Measurements from ENCODE around the gene SPATS2.

Gene SPATS2

DNA sequence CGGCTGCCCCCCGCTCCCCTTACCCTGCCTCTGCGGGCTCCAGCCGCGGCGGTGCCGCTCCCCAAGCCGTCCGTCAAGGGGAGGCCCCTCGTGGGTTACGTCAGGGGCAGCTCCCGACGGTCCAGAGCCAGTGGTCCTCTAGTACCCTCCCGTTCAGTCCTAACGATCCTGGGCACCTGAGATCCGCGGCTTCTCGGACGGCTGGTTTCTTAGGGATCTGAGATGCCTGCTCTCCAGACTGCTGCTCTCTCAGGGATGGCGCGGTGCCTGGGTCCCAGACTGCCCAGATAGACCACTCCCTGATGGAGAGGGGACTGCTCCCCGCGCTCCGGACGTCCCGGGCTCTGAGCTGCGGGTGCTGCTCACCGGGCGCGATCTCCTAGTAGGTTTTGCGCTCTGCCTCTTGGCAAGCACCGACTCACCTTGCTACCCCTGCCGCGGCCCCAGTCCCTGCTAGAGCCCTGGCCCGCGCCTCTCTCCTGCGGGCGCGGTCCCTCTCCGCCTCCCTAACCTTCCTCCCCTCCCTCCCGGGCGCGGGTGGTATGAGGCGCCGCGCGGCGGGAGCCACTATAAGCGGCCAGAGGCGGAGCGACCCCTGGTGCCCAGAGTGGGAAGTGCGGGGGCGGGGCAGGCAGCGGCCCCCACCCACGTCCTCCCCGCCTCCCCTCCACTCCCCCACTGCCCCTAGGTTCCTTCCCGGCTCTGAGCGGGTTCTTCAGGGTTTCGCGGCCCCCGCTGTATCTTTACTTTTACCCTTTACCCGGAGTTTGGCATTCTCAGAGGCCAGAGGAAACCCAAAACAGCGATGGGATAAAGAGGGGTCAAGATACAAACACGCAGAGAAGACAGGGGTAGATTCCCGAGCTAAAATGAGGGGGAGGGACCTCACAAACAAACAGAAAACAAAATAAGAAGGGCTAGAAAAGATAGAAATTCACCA lies 30.3 kb upstream of the SPATS2 start, which contains the start of gene C1QL4 (continued):
- no peak for TF ChIP-seq ZNF184 (tag by site-specific recombination; IDR thresholded peaks at IDR 0.05)
- no peak for TF ChIP-seq ZNF747 (tag by site-specific recombination; IDR thresholded peaks at IDR 0.05)
- TF ChIP-seq ZNF155 (tag by site-specific recombination; IDR thresholded peaks at IDR 0.05), result no peak
- peak; percentile 15; the same call in 1 of the 2 replicates for TF ChIP-seq ZNF76 (tag by site-specific recombination; IDR thresholded peaks at IDR 0.05; ENCODE audit: borderline replicate concordance, low read depth)

- H3K4me1 ChIP-seq (ENCODE audit: control insufficient read depth, insufficient read depth, low read length), result peaks cover 9% of the 10 kb centered on the region; the same call in 1 of the 2 replicates
- POLR2A ChIA-PET, result interaction anchor here (0.8 to 8.2 kb wide), 3 partner anchors 9 to 16 kb away, joined by 3 to 82 read pairs (median 6); partner anchors contain the start of gene TROAP
- H3K36me3 ChIP-seq (ENCODE audit: control insufficient read depth in 2 of 2, insufficient read depth in 1 of 2, low read length in 2 of 2), result no peaks in the 10 kb centered on the region
- no peak overlapping the region for H3K27ac ChIP-seq (ENCODE audit: extremely low read depth, low read depth, low read length)
- H3K4me3 ChIP-seq (ENCODE audit: low read depth, low read length), result no peak overlapping the region
- CTCF ChIA-PET, result interaction anchor here (0.7 to 11.4 kb wide), 10 partner anchors 8 to 176 kb away, joined by 3 to 185 read pairs (median 6); partner anchors contain the start of genes DNAJC22, PRPH, SPATS2 and TROAP
- TF ChIP-seq ZBTB17 (tag by site-specific recombination; IDR thresholded peaks at IDR 0.05) (peak; percentile 48; the same call in 1 of the 2 replicates), ZNF292 (tag by site-specific recombination; IDR thresholded peaks at IDR 0.05; ENCODE audit: borderline replicate concordance, low read depth) (no peak), ZNF76 (tag by site-specific recombination; IDR thresholded peaks at IDR 0.05; ENCODE audit: borderline replicate concordance, low read depth) (no peak), ZNF544 (tag by site-specific recombination; IDR thresholded peaks at IDR 0.05) (no peak), ZNF521 (tag by site-specific recombination; IDR thresholded peaks at IDR 0.05) (no peak), GLI4 (tag by site-specific recombination; IDR thresholded peaks at IDR 0.05) (no peak), ZSCAN5A (tag by site-specific recombination; IDR thresholded peaks at IDR 0.05) (no peak), ZNF398 (tag by site-specific recombination; IDR thresholded peaks at IDR 0.05) (peak; percentile 78), ZNF366 (tag by site-specific recombination; conservative IDR thresholded peaks at IDR 0.05) (0 out of 2 replicates have a peak, but pooled peaks have one; percentile 28), ZNF302 (tag by site-specific recombination; IDR thresholded peaks at IDR 0.05; ENCODE audit: low read depth) (no peak), SP7 (tag by site-specific recombination; IDR thresholded peaks at IDR 0.05) (no peak), OSR2 (tag by site-specific recombination; IDR thresholded peaks at IDR 0.05) (no peak), ZNF776 (tag by site-specific recombination; IDR thresholded peaks at IDR 0.05; ENCODE audit: borderline replicate concordance) (no peak), ZNF792 (tag by site-specific recombination; IDR thresholded peaks at IDR 0.05) (no peak), ZNF274 (IDR thresholded peaks at IDR 0.05; ENCODE audit: low read length) (no peak), ZNF274 (tag by site-specific recombination; IDR thresholded peaks at IDR 0.05; ENCODE audit: borderline replicate concordance) (no peak), ZNF335 (tag by site-specific recombination; conservative IDR thresholded peaks at IDR 0.05) (0 out of 2 replicates have a peak, but pooled peaks have one; percentile 25), ZNF707 (tag by site-specific recombination; IDR thresholded peaks at IDR 0.05) (no peak), ZFP37 (tag by site-specific recombination; IDR thresholded peaks at IDR 0.05) (no peak), ZNF214 (tag by site-specific recombination; IDR thresholded peaks at IDR 0.05; ENCODE audit: borderline replicate concordance) (no peak), ZNF394 (tag by site-specific recombination; IDR thresholded peaks at IDR 0.05; ENCODE audit: borderline replicate concordance) (no peak), ZNF404 (tag by site-specific recombination; IDR thresholded peaks at IDR 0.05) (no peak), ZXDB (tag by site-specific recombination; IDR thresholded peaks at IDR 0.05) (no peak)
- TF ChIP-seq, protein P1, sequence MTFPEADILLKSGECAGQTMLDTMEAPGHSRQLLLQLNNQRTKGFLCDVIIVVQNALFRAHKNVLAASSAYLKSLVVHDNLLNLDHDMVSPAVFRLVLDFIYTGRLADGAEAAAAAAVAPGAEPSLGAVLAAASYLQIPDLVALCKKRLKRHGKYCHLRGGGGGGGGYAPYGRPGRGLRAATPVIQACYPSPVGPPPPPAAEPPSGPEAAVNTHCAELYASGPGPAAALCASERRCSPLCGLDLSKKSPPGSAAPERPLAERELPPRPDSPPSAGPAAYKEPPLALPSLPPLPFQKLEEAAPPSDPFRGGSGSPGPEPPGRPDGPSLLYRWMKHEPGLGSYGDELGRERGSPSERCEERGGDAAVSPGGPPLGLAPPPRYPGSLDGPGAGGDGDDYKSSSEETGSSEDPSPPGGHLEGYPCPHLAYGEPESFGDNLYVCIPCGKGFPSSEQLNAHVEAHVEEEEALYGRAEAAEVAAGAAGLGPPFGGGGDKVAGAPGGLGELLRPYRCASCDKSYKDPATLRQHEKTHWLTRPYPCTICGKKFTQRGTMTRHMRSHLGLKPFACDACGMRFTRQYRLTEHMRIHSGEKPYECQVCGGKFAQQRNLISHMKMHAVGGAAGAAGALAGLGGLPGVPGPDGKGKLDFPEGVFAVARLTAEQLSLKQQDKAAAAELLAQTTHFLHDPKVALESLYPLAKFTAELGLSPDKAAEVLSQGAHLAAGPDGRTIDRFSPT (tag by site-specific recombination; IDR thresholded peaks at IDR 0.05), result no peak
- no peaks in the 10 kb centered on the region for H3K9me3 ChIP-seq (ENCODE audit: control insufficient read depth, insufficient read depth, low read depth, low read length)
Observed at GRCh38 chr12:49338830-49339463, 28.3 kb upstream of the SPATS2 start.
